ENCODE results near the gene ZC3HAV1.
"Not testable (repeated sequence)": the region's sequence is repeated elsewhere in the genome, so short reads cannot be mapped to it uniquely, and the experiment has no call there.

Gene ZC3HAV1

GRCh38 chr7:139026551-139026950, 83.0 kb downstream of the ZC3HAV1 start:
- DNase-seq (ENCODE audit: low read depth in 2 of 2, low spot score in 1 of 2): no peak

GRCh38 chr7:139025861-139026260, 83.7 kb downstream of the ZC3HAV1 start:
- not testable (repeated sequence) for DNase-seq (ENCODE audit: low read depth in 2 of 2, low spot score in 1 of 2)

DNA sequence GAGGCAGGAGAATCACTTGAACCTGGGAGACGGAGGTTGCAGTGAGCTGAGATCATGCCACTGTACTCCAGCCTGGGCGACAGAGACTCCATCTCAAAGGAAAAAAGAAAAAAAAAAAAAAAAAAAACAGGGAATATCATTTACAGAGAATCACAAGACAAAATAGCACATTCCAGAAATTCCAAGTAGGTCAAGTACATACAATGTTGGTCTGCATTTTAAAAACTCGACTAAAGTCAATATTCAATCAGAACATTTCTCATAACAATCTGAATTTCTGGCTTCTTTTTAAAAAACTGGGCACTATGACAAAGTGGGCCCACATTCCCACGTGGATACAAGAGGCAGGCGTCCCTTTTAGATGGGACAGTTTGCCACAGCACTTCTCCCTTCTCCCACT, 86.4 kb downstream of the ZC3HAV1 start:
- no peak for DNase-seq (ENCODE audit: low read depth in 2 of 2, low spot score in 1 of 2)

DNA sequence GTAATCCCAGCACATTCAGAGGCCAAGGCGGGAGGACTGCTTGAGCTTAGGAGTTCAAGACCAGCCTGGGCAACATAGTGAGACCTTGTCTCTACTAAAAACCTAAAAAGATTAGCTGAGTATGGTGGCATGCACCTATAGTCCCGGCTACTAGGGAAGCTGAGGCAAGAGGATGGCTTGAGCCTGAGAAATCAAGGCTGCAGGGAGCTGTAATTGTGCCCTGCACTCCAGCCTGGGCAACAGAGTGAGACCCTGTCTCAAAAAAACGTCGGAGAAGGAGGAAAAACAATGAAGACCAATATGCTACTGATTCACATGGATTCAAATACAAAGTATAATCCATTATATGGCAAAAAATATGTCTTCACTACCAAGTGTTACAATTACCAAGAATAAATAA, 87.2 kb downstream of the ZC3HAV1 start:
- DNase-seq (ENCODE audit: low read depth in 2 of 2, low spot score in 1 of 2): no peak

GRCh38 chr7:139018910-139019309, 90.6 kb downstream of the ZC3HAV1 start:
- no peak for DNase-seq (ENCODE audit: low read depth in 2 of 2, low spot score in 1 of 2)

DNA sequence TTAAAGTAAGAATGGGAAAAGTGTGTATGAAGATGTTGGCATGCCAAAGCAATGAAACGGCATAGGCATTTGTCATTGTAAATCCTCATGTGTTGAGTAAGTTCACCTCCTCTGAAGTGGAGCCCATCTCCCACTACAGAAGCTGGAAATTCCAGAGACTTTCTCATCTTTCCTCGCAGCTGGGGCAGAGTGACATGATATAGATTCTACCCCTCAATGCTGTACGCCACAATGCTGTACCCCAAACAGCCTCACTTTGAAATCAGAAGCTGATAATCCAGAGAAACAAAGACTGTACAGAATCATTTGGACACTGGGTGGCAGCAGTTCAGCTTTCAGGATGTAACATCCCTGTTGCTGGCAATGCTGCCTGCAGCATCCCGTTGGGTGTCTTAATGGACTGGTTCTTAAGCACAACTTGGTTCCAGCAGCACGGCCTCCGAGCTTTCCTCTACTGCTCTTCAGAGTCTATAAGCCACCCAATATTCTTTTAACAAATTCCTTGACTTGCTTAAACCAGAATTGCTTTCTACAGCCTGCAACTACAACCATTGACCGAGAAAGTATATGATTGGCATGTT, 92.5 kb downstream of the ZC3HAV1 start:
- peak; percentile 27 to 29 for DNase-seq (ENCODE audit: low read depth in 2 of 2, low spot score in 1 of 2)

DNA sequence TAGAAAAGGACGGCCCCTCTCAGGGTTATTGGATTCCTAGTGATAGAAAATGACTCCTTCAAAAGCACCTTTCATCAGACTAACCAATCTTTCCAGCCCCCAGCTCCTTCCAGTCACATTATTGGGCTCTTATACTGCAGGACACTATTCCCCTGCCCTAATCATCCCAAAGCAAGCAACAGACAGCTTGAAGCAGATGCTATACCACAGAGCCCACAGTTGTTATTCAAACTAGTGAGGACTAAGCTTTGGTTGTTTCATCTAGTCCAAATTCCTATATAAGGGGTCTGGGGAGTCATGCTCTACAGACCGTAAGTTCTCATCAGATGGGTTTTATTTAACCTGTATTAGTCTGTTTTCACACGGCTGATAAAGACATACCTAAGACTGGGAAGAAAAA, 98.1 kb downstream of the ZC3HAV1 start:
- no peak for DNase-seq (ENCODE audit: low read depth in 2 of 2, low spot score in 1 of 2)

DNA sequence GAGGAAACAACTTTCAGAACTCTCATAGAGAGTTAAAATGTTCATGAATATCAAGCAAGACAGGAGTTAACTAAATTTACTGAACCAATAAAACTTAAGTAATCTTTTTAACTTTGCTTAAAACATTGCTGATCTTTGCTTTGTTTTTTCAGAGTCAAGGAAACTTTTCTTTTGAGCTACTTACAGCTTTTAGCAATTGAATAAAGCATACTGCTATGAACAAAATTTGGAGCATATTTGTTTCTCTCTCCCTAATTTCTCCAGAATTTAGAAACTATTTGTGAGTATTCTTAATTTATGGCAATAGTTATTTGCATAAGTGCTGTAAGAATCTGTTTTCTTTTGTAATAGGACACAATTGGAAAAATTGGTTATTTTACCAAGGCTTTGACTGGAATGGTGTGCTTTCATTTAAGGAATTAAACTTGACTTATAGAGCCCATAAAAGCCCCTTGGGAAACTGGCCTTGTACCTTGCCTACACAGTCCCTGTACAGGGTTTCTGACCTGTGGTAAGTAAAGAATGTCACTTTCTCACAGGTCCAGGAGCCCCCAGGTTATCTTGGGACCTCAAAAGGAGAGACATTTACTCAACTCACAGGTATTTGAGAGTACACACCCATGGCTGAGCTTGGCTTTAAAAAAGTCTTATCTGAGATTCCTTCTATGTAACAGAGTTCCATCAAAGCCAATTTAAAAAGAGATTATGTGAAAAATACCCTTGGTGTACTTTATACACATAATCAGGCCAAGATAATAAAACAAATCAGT, 105.0 kb downstream of the ZC3HAV1 start:
- DNase-seq (ENCODE audit: low read depth in 2 of 2, low spot score in 1 of 2): no peak

DNA sequence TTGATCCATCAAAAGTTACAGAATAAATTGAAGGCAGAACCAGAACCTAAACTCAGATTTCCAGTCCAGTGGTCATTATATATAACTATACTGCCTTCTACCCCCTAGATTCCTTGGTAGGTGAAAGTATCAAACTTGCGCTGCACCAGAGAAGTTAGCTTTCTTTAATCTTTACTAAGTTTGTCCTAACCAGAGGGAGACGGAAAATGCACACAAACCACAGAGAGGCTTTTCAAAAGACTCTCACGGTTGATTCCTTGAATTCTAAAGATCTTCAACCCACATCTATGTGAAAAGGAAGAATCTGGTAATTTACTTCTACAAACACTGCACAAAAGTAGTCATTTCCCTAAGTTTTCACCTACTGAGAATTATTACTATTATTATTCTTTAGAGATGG, 110.1 kb downstream of the ZC3HAV1 start:
- no peak for DNase-seq (ENCODE audit: low read depth in 2 of 2, low spot score in 1 of 2)

Data from stimulated activated CD8-positive, alpha-beta memory T cell treated with anti-CD3 and anti-CD28 coated beads, Interleukin-4, amount 100 ng/mL, for 1 hour (primary cell).